ENCODE measurements around the gene KCNJ6. TPM values are rescaled to one million over a fixed set of nuclear protein-coding genes. Genes with fewer than 3 reads are reported as not detected.

KCNJ6 gene
- total RNA-seq, 1 experiment from 2014 or later, result not detected

GRCh38 chr21:37603129-37603528 lies 313.1 kb downstream of the KCNJ6 start:
- no peaks in the 10 kb centered on the region for H3K4me1 ChIP-seq (ENCODE audit: insufficient read depth, low read length, poor library complexity, severe bottlenecking)
- H3K4me3 ChIP-seq (ENCODE audit: low read depth, low read length, poor library complexity, severe bottlenecking), result no peak overlapping the region
- intact Hi-C loops (cut with micrococcal nuclease; ENCODE audit: unreplicated experiment), result no loop called here
- CTCF ChIA-PET, result no interaction called here
- H3K36me3 ChIP-seq (ENCODE audit: insufficient read depth, low read length, poor library complexity, severe bottlenecking), result no peaks in the 10 kb centered on the region
- TF ChIP-seq, protein P1, sequence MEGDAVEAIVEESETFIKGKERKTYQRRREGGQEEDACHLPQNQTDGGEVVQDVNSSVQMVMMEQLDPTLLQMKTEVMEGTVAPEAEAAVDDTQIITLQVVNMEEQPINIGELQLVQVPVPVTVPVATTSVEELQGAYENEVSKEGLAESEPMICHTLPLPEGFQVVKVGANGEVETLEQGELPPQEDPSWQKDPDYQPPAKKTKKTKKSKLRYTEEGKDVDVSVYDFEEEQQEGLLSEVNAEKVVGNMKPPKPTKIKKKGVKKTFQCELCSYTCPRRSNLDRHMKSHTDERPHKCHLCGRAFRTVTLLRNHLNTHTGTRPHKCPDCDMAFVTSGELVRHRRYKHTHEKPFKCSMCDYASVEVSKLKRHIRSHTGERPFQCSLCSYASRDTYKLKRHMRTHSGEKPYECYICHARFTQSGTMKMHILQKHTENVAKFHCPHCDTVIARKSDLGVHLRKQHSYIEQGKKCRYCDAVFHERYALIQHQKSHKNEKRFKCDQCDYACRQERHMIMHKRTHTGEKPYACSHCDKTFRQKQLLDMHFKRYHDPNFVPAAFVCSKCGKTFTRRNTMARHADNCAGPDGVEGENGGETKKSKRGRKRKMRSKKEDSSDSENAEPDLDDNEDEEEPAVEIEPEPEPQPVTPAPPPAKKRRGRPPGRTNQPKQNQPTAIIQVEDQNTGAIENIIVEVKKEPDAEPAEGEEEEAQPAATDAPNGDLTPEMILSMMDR (conservative IDR thresholded peaks at IDR 0.05; ENCODE audit: low read depth, low read length), result no peak
- no peak for TF ChIP-seq EZH2 (IDR thresholded peaks at IDR 0.05; ENCODE audit: borderline replicate concordance, low read depth, low read length, poor library complexity, severe bottlenecking)
- no peaks in the 10 kb centered on the region for H3K9me3 ChIP-seq (ENCODE audit: low read depth, low read length, poor library complexity, severe bottlenecking)
- no TSS peak for BruUV-seq (replicated peaks)
- POLR2A ChIA-PET (ENCODE audit: low non-redundant PET), result no interaction called here
- H3K27me3 ChIP-seq (replicated peaks; ENCODE audit: insufficient read depth, low read depth, low read length, poor library complexity), result no peaks in the 10 kb centered on the region
- H3K27ac ChIP-seq (ENCODE audit: low read depth, low read length, poor library complexity, severe bottlenecking), result no peak overlapping the region
- DNase-seq (ENCODE audit: low spot score), result no peak

DNA sequence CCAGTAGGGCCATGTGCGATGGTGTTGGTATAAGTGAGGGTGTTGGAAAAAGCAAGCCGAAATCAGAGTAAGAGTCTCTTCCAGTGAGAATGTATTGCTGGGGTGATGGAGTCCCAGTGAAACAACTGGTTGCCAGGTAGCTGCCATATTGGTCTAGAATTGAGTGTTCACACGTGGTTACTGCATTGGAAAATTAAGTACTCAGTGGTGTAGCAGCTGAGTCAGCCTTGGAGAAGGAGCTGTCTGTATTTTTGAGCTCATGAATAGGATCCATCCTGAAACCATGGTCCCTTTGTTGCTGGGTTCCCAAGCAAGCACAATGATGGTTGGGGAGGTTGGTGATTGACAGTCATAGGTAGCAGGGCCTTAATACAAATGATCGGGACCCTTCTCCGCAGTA lies 314.3 kb downstream of the KCNJ6 start:
- ChIA-PET CTCF (no interaction called here), POLR2A (ENCODE audit: low non-redundant PET) (no interaction called here)
- H3K36me3 ChIP-seq (ENCODE audit: insufficient read depth, low read length, poor library complexity, severe bottlenecking), result no peaks in the 10 kb centered on the region
- no TSS peak for BruUV-seq (replicated peaks)
- intact Hi-C loops (cut with micrococcal nuclease; ENCODE audit: unreplicated experiment), result no loop called here
- no peak overlapping the region for H3K27ac ChIP-seq (ENCODE audit: low read depth, low read length, poor library complexity, severe bottlenecking)
- DNase-seq (ENCODE audit: low spot score), result no peak
- TF ChIP-seq, protein P1 (conservative IDR thresholded peaks at IDR 0.05; ENCODE audit: low read depth, low read length), result no peak
- TF ChIP-seq EZH2 (IDR thresholded peaks at IDR 0.05; ENCODE audit: borderline replicate concordance, low read depth, low read length, poor library complexity, severe bottlenecking), result no peak
- no peaks in the 10 kb centered on the region for H3K9me3 ChIP-seq (ENCODE audit: low read depth, low read length, poor library complexity, severe bottlenecking)
- H3K4me3 ChIP-seq (ENCODE audit: low read depth, low read length, poor library complexity, severe bottlenecking), result no peak overlapping the region
- H3K27me3 ChIP-seq (replicated peaks; ENCODE audit: insufficient read depth, low read depth, low read length, poor library complexity), result no peaks in the 10 kb centered on the region
- no peaks in the 10 kb centered on the region for H3K4me1 ChIP-seq (ENCODE audit: insufficient read depth, low read length, poor library complexity, severe bottlenecking)

DNA sequence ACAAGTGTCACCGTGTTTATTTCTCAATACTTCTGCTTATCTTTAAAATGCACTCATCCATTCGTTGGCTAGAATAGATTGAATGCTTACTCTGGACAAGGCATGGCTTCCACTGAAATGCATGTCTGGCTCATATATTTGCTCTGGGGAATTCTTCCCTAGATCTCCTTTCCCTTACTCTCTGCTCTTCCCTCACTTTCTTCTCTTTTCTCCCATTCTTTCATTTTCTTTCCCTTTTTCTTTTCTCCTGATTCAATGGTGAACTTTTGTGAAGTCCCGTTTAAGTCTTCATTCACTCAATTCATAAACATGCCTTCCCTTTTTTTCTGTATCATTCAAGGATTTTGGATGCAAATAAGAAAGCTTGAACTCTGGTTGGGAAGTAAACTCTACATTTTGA lies 315.2 kb downstream of the KCNJ6 start:
- no peak for DNase-seq (ENCODE audit: low spot score)
- POLR2A ChIA-PET (ENCODE audit: low non-redundant PET), result no interaction called here
- Histone ChIP-seq H3K27ac (ENCODE audit: low read depth, low read length, poor library complexity, severe bottlenecking) (no peak overlapping the region), H3K4me1 (ENCODE audit: insufficient read depth, low read length, poor library complexity, severe bottlenecking) (no peaks in the 10 kb centered on the region), H3K36me3 (ENCODE audit: insufficient read depth, low read length, poor library complexity, severe bottlenecking) (no peaks in the 10 kb centered on the region), H3K4me3 (ENCODE audit: low read depth, low read length, poor library complexity, severe bottlenecking) (no peak overlapping the region), H3K9me3 (ENCODE audit: low read depth, low read length, poor library complexity, severe bottlenecking) (no peaks in the 10 kb centered on the region), H3K27me3 (replicated peaks; ENCODE audit: insufficient read depth, low read depth, low read length, poor library complexity) (no peaks in the 10 kb centered on the region)
- CTCF ChIA-PET, result no interaction called here
- no TSS peak for BruUV-seq (replicated peaks)
- intact Hi-C loops (cut with micrococcal nuclease; ENCODE audit: unreplicated experiment), result no loop called here
- TF ChIP-seq EZH2 (IDR thresholded peaks at IDR 0.05; ENCODE audit: borderline replicate concordance, low read depth, low read length, poor library complexity, severe bottlenecking), result no peak
- TF ChIP-seq, protein P1 (conservative IDR thresholded peaks at IDR 0.05; ENCODE audit: low read depth, low read length), result no peak

Data from A673 (cell line).